Activated naive CD8-positive, alpha-beta T cell treated with anti-CD3 and anti-CD28 coated beads for 36 hours (primary cell): ENCODE measurements around the gene ULK4. TPM values are rescaled to one million over a fixed set of nuclear protein-coding genes. Genes with fewer than 3 reads are reported as not detected.
"Not testable (repeated sequence)": the region's sequence is repeated elsewhere in the genome, so short reads cannot be mapped to it uniquely, and the experiment has no call there.

Source experiments
- DNase-seq: peaks from one replicate; pipeline ENCODE4 v3.0.0; 2021
- H3K27ac Mint-ChIP-seq: one replicate; pipeline ENCODE4 v1.8.0; 2022; ENCODE audit warnings: mild to moderate bottlenecking, moderate library complexity, mixed read lengths
- H3K27me3 Mint-ChIP-seq: one replicate; pipeline ENCODE4 v1.8.0; 2022; ENCODE audit warnings: mild to moderate bottlenecking, mixed read lengths
- H3K36me3 Mint-ChIP-seq: one replicate; pipeline ENCODE4 v1.8.0; 2021; ENCODE audit warnings: mild to moderate bottlenecking, mixed read lengths
- H3K4me1 Mint-ChIP-seq: one replicate; pipeline ENCODE4 v1.8.0; 2021; ENCODE audit warnings: mixed read lengths
- H3K4me3 Mint-ChIP-seq: one replicate; pipeline ENCODE4 v1.8.0; 2022; ENCODE audit warnings: mild to moderate bottlenecking, moderate library complexity, mixed read lengths
- H3K9me3 Mint-ChIP-seq: one replicate; pipeline ENCODE4 v1.8.0; 2022; ENCODE audit warnings: mixed read lengths
- total RNA-seq, 2 experiments: library from RNA; stranded (reverse); gene quantifications; one replicate each; pipeline ENCODE4 v1.2.3, GENCODE V29; 2021

Gene ULK4
- total RNA-seq, 2 experiments from 2014 or later = 9.8 to 10.3 TPM

DNA sequence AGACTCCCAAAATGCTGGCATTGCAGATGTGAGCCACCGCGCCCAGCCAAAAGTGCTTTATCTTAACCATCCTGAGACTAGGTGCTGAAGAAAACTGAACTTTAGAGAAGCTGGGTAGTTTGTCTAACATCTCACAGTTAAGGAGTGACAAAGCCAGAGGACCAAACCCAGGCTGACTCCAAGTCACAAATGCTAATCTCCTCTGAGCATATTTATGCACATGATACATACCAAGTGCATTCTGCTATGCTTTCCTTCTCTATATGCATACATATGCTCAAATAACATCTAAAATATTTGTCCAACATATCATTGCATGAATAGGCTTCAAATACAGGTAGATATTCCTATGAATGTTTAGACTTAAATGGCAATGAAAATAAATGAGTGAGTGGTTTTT is 505.7 kb downstream of the ULK4 start:
- Mint-ChIP-seq H3K4me3 (no peak overlapping the region), H3K9me3 (no peaks in the 10 kb centered on the region), H3K27me3 (no peaks in the 10 kb centered on the region), H3K4me1 (no peaks in the 10 kb centered on the region), H3K27ac (no peak overlapping the region), H3K36me3 (peaks cover 17% of the 10 kb centered on the region)
- no peak for DNase-seq

DNA sequence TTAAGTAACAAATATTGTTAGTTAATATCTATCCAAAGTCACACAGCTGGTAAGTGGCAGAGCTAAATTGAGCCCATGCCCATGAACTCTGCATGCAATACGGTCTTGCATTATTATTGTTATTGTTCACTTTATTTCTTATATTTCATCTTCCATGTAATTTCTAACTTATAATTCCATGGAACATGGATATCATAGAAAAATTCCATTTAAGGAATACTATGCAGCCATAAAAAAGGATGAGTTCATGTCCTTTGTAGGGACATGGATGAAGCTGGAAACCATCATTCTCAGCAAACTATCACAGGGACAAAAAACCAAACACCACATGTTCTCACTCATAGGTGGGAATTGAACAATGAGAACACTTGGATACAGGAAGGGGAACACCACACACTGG is 508.3 kb downstream of the ULK4 start:
- H3K36me3 Mint-ChIP-seq = peaks cover 11% of the 10 kb centered on the region
- not testable (repeated sequence) for DNase-seq, H3K27me3 Mint-ChIP-seq, H3K27ac Mint-ChIP-seq, H3K4me1 Mint-ChIP-seq, H3K9me3 Mint-ChIP-seq, H3K4me3 Mint-ChIP-seq

DNA sequence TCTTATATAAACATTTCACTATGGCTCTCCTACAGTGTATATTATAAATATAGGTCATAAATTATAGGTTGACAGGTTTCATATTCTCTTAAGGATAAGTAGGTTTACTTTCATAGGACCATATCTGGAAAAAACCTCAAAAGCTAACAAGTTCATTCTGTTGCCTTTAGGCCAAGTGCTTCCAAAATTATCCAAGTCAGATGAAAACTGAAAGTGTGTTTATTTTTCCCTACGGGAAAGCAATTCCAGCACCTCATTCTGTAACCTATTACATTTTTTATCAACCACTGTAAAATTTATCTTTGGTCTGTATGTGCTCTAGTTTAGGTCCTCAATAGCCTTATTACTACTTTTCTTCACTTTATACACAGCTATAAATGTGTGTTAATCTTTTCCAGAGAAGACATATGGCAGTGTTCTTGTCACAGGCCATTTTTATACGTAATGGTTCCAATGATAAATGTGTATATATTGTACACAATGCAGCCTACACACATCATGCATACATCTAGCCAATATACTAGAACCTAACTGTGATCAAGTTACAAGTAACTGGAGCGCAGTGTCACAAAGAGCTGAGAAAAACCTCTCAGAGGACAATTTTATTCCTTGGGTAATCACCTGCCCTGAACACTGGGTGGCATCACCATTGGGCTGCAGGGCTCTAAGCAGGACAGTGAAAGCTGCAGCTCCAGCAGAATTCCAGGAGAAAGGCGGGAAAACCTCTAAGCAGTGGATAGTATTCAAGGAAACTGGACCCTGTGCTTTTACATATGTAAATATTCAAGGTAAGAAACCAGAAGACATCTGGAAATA is 511.3 kb downstream of the ULK4 start:
- Mint-ChIP-seq H3K27ac (no peak overlapping the region), H3K4me1 (no peaks in the 10 kb centered on the region), H3K36me3 (peaks cover 24% of the 10 kb centered on the region), H3K9me3 (peaks cover 3% of the 10 kb centered on the region), H3K27me3 (no peaks in the 10 kb centered on the region), H3K4me3 (no peak overlapping the region)
- DNase-seq = no peak

DNA sequence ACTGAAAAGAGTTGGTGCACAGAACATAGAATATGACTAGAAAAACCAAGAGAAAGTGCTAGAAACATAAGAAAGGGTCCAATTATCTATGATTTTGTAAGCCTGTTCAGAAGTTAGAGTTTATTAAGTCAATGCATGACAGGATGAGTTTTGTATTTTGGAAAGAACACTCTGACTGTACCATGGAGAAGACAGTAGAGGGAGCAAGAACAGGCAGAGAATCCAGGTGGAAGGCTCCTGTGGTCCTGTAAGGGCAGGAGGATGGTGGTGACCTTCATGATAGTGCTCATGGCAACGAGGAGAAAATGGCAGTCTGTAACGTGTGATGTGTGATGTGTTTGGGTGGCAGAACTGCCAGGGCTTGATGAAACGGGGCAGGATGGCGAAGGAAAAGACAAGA is 513.5 kb downstream of the ULK4 start:
- no peak overlapping the region for H3K27ac Mint-ChIP-seq
- H3K4me3 Mint-ChIP-seq = no peak overlapping the region
- H3K9me3 Mint-ChIP-seq = peaks cover 3% of the 10 kb centered on the region
- no peaks in the 10 kb centered on the region for H3K27me3 Mint-ChIP-seq
- H3K36me3 Mint-ChIP-seq = peaks cover 20% of the 10 kb centered on the region
- no peaks in the 10 kb centered on the region for H3K4me1 Mint-ChIP-seq
- no peak for DNase-seq

DNA sequence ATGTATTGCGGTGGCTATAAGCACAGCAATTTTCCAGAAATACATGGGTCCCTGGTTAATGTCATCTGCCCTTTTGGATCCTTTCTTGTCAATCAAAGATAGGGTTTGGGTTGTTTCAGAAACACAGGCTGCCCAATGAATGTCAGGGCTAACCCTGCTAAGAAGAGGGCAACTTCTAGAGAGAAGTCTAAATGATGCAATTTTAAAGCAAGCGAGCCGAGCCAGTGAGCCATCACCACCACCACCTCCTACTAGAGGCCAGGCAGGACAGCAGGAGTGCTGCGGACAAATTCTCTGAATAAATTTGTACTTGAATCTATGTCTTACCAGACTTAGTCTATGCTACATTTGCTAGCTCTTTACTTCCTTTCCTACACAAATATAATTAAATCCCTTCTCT is 514.2 kb downstream of the ULK4 start:
- no peak for DNase-seq
- Mint-ChIP-seq H3K36me3 (peaks cover 15% of the 10 kb centered on the region), H3K4me1 (no peaks in the 10 kb centered on the region), H3K9me3 (peaks cover 3% of the 10 kb centered on the region), H3K27me3 (no peaks in the 10 kb centered on the region), H3K4me3 (no peak overlapping the region), H3K27ac (no peak overlapping the region)

DNA sequence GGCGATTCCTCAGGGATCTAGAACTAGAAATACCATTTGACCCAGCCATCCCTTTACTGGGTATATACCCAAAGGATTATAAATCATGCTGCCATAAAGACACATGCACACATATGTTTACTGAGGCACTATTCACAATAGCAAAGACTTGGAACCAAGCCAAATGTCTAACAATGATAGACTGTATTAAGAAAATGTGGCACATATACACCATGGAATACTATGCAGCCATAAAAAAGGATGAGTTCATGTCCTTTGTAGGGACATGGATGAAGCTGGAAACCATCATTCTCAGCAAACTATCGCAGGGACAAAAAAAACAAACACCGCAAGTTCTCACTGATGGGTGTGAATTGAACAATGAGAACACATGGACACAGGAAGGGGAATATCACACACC is 515.6 kb downstream of the ULK4 start:
- not testable (repeated sequence) for H3K27ac Mint-ChIP-seq, H3K27me3 Mint-ChIP-seq, H3K9me3 Mint-ChIP-seq, H3K4me3 Mint-ChIP-seq, DNase-seq, H3K4me1 Mint-ChIP-seq
- peaks cover 13% of the 10 kb centered on the region for H3K36me3 Mint-ChIP-seq

DNA sequence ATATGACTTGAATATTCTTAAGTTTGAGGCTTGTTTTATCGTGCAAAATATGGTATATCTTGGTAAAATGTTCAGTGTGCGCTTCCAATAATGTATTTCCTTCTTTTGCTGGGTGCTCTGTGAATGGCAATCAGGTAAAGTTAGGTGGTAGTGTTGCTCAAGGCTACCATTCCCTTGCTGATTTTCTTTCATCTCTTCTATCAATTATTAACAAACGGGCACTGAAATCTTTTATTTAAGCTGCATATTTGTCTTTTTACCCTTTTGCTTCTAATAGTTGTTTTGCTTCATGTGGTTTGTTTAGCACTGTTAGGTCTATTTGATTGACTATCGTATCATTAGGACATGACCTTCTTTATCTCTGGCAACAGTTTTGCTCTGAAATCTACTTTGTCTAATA is 520.3 kb downstream of the ULK4 start:
- Mint-ChIP-seq H3K4me1 (peaks cover 1% of the 10 kb centered on the region), H3K4me3 (no peak overlapping the region), H3K27me3 (no peaks in the 10 kb centered on the region), H3K27ac (no peak overlapping the region), H3K36me3 (peaks cover 8% of the 10 kb centered on the region), H3K9me3 (peaks cover 10% of the 10 kb centered on the region)
- DNase-seq = no peak

DNA sequence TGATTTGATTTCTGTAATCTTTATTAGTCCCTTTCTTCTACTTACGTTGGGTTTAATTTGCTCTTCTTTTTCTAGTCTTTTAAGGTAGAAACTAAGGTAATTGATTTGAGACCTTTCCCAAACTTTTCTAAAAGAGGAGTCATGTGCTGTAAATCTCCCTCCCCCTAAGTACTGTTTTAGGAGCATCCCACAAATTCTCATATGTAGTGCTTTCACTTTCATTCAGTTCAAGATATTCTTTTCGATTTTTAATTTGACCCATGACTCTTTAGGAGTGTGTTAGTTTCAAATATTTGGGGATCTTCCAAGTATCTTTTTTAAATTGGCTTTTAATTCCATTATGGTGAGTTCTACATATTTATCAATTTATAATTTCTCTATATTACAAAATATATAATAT is 520.8 kb downstream of the ULK4 start:
- peaks cover 5% of the 10 kb centered on the region for H3K36me3 Mint-ChIP-seq
- no peak for DNase-seq
- no peak overlapping the region for H3K27ac Mint-ChIP-seq
- H3K9me3 Mint-ChIP-seq = peaks cover 10% of the 10 kb centered on the region
- H3K4me1 Mint-ChIP-seq = peaks cover 1% of the 10 kb centered on the region
- H3K27me3 Mint-ChIP-seq = no peaks in the 10 kb centered on the region
- no peak overlapping the region for H3K4me3 Mint-ChIP-seq

DNA sequence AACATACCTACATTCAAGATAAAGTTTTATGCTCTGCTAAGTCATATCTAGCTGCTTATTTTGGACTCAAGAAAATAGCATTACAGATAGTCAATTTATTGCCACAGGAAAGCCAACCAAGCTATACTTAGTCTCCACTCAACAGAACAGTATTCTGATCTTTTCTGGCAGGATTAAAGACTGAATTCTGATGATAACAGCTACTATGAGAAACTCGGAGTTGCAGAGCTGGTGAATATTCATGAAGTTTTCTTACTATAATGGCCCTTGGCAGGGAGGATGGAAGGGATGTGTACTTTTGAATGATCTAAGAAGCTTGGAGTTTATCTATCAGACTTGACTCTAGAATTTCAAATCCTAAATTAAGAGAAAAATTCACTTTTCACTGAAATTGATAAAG is 524.9 kb downstream of the ULK4 start:
- Mint-ChIP-seq H3K27ac (no peak overlapping the region), H3K36me3 (peaks cover 5% of the 10 kb centered on the region), H3K4me1 (peaks cover 1% of the 10 kb centered on the region), H3K27me3 (no peaks in the 10 kb centered on the region), H3K4me3 (no peak overlapping the region), H3K9me3 (peaks cover 10% of the 10 kb centered on the region)
- DNase-seq = no peak

DNA sequence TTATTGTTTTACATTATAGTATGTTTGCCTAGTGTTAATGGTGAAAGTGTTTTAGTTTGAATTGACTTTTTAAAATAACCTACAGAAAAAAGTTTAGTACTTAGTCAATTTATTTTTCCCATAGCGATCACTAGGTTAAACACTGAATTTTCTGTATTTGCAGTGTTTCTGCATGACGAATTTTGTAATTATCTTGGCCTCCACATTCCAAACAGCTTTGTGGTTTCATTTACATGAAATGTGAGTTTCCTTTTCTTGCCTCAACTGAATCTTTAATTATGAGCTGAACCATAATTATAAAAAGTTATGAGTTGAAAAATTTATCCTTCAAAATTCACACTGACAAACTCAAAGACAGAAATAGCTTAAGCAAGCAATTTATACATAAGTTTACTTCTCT is 527.1 kb downstream of the ULK4 start:
- no peaks in the 10 kb centered on the region for H3K27me3 Mint-ChIP-seq
- H3K4me3 Mint-ChIP-seq = no peak overlapping the region
- H3K9me3 Mint-ChIP-seq = peaks cover 1% of the 10 kb centered on the region
- peaks cover 1% of the 10 kb centered on the region for H3K36me3 Mint-ChIP-seq
- peaks cover 1% of the 10 kb centered on the region for H3K4me1 Mint-ChIP-seq
- DNase-seq = no peak
- H3K27ac Mint-ChIP-seq = no peak overlapping the region

DNA sequence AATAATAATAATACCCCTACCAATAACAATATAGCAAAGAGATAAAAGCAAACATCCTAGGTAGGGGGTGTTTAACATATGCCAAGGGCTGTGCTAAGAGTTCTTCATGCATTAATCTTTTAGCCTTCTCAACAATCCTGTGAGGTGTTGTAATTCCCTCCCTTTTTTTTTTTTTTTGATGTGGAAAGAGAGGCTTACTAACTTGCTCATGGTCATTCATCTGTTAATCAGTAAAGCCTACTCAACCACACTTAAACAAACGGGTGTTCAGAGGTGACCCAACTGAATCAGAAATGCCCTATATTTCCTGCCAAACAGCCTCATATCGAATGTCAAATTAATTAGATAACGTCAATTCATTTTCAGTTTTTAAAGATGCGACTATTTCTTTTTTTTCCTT is 530.5 kb downstream of the ULK4 start:
- Mint-ChIP-seq H3K27ac (no peak overlapping the region), H3K4me1 (no peaks in the 10 kb centered on the region), H3K36me3 (peaks cover 12% of the 10 kb centered on the region), H3K4me3 (no peak overlapping the region), H3K27me3 (no peaks in the 10 kb centered on the region), H3K9me3 (peaks cover 15% of the 10 kb centered on the region)
- DNase-seq = no peak

DNA sequence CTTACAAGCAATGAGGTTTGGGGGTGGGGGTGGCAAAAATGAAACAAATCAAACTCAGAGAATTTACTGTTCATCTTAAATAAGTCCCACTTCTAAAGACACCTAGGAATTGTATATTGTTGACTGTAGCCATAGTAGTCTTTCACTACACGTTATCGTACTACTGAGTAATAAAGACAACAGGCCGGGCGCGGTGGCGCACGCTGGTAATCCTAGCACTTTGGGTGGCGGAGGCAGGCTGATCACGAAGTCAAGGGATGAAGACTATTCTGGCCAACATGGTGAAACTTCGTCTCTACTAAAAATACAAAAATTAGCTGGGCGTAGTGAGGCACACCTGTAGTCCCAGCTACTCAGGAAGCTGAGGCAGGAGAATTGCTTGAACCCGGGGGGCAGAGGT is 531.0 kb downstream of the ULK4 start:
- no peak for DNase-seq
- Mint-ChIP-seq H3K9me3 (peaks cover 20% of the 10 kb centered on the region), H3K4me3 (no peak overlapping the region), H3K27ac (no peak overlapping the region), H3K27me3 (no peaks in the 10 kb centered on the region), H3K4me1 (peaks cover under 1% of the 10 kb centered on the region), H3K36me3 (peaks cover 15% of the 10 kb centered on the region)

DNA sequence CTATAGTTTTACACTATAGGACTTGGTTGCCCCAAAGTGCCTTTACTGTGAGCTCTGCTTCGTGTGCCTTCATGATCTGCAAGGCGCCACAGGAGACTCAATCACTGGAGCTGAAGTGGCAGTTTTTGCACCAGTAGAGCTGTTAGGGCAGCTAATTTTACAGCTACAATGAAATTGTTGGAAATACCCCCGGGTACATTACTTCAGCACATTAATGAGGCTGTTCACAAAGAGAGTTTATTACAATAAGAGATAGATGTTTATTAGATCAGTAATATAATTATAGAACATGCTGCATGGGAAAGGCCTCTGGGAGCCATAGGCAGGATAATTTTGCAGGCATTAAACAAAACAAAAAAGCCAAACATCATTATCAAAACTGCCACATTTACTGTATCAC is 531.5 kb downstream of the ULK4 start:
- H3K4me3 Mint-ChIP-seq = no peak overlapping the region
- H3K36me3 Mint-ChIP-seq = peaks cover 16% of the 10 kb centered on the region
- no peaks in the 10 kb centered on the region for H3K27me3 Mint-ChIP-seq
- H3K9me3 Mint-ChIP-seq = peaks cover 22% of the 10 kb centered on the region
- DNase-seq = no peak
- peaks cover 2% of the 10 kb centered on the region for H3K4me1 Mint-ChIP-seq
- no peak overlapping the region for H3K27ac Mint-ChIP-seq

DNA sequence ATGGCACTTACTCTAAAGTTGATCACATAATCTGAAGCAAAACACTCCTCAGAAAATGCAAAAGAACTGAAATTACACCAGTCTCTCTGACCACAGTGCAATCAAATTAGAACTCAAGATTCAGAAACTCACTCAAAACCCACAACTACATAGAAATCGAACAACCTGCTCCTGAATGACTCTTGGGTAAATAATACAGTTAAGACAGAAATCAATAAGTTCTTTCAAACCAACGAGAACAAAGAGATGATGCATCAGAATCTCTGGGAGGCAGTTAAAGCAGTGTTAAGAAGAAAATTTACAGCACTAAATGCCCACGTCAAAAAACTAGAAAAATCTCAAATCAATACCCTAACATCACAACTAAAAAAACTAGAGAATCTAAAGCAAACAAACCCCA is 535.4 kb downstream of the ULK4 start:
- Mint-ChIP-seq H3K9me3 (peaks cover 26% of the 10 kb centered on the region), H3K27me3 (no peaks in the 10 kb centered on the region), H3K4me1 (peaks cover 10% of the 10 kb centered on the region), H3K4me3 (no peak overlapping the region), H3K27ac (no peak overlapping the region), H3K36me3 (peaks cover 19% of the 10 kb centered on the region)
- DNase-seq = no peak

DNA sequence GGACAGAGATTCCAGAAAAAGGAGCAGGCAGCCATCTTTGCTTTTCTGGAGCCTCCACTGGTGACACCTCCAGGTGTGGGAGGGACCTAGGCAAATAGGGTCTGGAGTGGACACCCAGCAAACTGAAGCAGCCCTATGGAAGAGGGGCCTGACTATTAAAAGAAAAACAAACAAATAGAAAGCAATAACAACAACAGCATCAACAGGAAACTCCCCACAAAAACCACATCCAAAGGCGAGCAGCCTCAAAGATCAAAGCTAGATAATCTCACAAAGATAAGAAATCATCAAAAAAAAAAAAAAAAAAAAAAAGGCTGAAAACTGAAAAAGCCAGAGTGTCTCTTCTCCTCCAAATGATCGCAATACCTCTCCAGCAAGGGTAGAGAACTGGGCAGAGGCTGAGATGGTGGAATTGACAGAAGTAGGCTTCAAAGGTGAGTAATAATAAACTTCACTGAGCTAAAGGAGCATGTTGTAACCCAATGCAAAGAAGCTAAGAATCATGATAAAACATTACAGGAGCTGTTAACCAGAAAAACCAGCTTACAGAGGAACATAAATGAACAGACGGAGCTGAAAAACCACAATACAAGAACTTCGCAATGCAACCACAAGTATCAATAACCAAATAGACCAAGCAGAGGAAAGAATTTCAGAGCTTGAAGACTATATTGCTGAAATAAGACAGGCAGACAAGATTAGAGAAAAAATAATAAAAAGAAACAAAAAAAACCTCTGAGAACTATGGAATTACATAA is 537.2 kb downstream of the ULK4 start:
- no peaks in the 10 kb centered on the region for H3K27me3 Mint-ChIP-seq
- H3K36me3 Mint-ChIP-seq = peaks cover 19% of the 10 kb centered on the region
- H3K9me3 Mint-ChIP-seq = peaks cover 26% of the 10 kb centered on the region
- H3K27ac Mint-ChIP-seq = no peak overlapping the region
- DNase-seq = no peak
- peaks cover 12% of the 10 kb centered on the region for H3K4me1 Mint-ChIP-seq
- H3K4me3 Mint-ChIP-seq = no peak overlapping the region

DNA sequence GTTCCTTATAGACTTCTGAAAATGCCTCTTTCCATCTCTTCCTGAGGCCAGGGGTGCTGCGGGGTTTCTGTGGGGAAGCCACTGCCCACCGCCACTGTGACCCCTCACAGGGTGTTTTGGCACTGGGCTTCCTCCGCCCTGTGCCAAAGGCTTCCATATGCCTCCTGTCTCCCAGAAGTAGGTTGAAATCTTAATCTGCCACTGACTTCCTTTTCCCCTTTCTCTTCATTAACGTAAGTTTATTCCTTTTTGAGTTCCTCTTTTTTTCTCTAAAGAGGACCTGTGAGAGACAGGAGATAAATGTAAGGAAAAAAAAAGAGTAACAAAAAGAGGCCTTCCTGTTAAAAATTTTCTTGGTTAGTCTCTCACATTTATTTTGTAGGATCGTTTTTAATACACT is 542.1 kb downstream of the ULK4 start:
- DNase-seq = no peak
- peak overlapping the region; percentile 38 for H3K27ac Mint-ChIP-seq
- H3K4me3 Mint-ChIP-seq = no peak overlapping the region
- H3K36me3 Mint-ChIP-seq = peaks cover 3% of the 10 kb centered on the region
- peaks cover 17% of the 10 kb centered on the region for H3K4me1 Mint-ChIP-seq
- no peaks in the 10 kb centered on the region for H3K9me3 Mint-ChIP-seq
- H3K27me3 Mint-ChIP-seq = no peaks in the 10 kb centered on the region
